Measurements from ENCODE around the gene PQBP1.

PQBP1 gene

GRCh38 chrX:48905090-48905790, 7.5 kb downstream of the PQBP1 start:
- POLR2A ChIA-PET = interaction anchor here (0.9 kb wide), 1 partner anchor 8 kb away, joined by 4 read pairs; the partner anchor contains the start of genes PQBP1 and TIMM17B
- Histone ChIP-seq H3K36me3 (ENCODE audit: control insufficient read depth in 4 of 4, insufficient read depth in 4 of 4, low read length in 3 of 4) (peaks cover 0 to 46% (median 19%) of the 10 kb centered on the region in 4 experiments), H3K4me3 (ENCODE audit: control insufficient read depth in 1 of 7, extremely low read depth in 1 of 7, insufficient read depth in 4 of 7, low read depth in 2 of 7, low read length in 6 of 7) (no peak overlapping the region), H3K27ac (ENCODE audit: insufficient read depth in 1 of 2, low read depth in 1 of 2, low read length in 2 of 2, poor library complexity in 1 of 2, severe bottlenecking in 2 of 2) (no peak overlapping the region), H3K9me3 (ENCODE audit: control extremely low read depth in 1 of 5, control insufficient read depth in 4 of 5, insufficient read depth in 2 of 5, low read depth in 1 of 5, low read length in 4 of 5) (no peaks in the 10 kb centered on the region), H3K27me3 (replicated peaks in 2 of 5; ENCODE audit: control insufficient read depth in 4 of 5, insufficient read depth in 5 of 5, low read length in 4 of 5) (no peaks in the 10 kb centered on the region), H3K4me1 (ENCODE audit: control extremely low read depth in 1 of 4, control insufficient read depth in 4 of 4, insufficient read depth in 4 of 4, low read length in 3 of 4) (peaks cover 0 to 3% (median under 1%) of the 10 kb centered on the region in 4 experiments)
- WGBS (ENCODE audit: insufficient coverage) = 90% methylated on average over 20 of the region's 20 CpGs
- no peak for DNase-seq
- CTCF ChIA-PET = no interaction called here

GRCh38 chrX:48908600-48908999, 10.9 kb downstream of the PQBP1 start:
- WGBS (ENCODE audit: insufficient coverage) = no CpG with 5 or more reads among the region's 1 CpG
- peaks cover 0 to 3% (median 0%) of the 10 kb centered on the region in 5 experiments for H3K27me3 ChIP-seq (replicated peaks in 2 of 5; ENCODE audit: control insufficient read depth in 4 of 5, insufficient read depth in 5 of 5, low read length in 4 of 5)
- H3K36me3 ChIP-seq (ENCODE audit: control insufficient read depth in 4 of 4, insufficient read depth in 4 of 4, low read length in 3 of 4) = peaks cover 0 to 30% (median 7%) of the 10 kb centered on the region in 4 experiments
- ChIA-PET CTCF (interaction anchor here (0.6 to 0.8 kb wide), 2 partner anchors 10 to 64 kb away, joined by 3 read pairs; no protein-coding TSS in a partner anchor), POLR2A (no interaction called here)
- no peaks in the 10 kb centered on the region for H3K9me3 ChIP-seq (ENCODE audit: control extremely low read depth in 1 of 5, control insufficient read depth in 4 of 5, insufficient read depth in 2 of 5, low read depth in 1 of 5, low read length in 4 of 5)
- no peak overlapping the region for H3K4me3 ChIP-seq (ENCODE audit: control insufficient read depth in 1 of 7, extremely low read depth in 1 of 7, insufficient read depth in 4 of 7, low read depth in 2 of 7, low read length in 6 of 7)
- H3K4me1 ChIP-seq (ENCODE audit: control extremely low read depth in 1 of 4, control insufficient read depth in 4 of 4, insufficient read depth in 4 of 4, low read length in 3 of 4) = peaks cover 6 to 17% (median 7%) of the 10 kb centered on the region in 4 experiments
- no peak overlapping the region for H3K27ac ChIP-seq (ENCODE audit: insufficient read depth in 1 of 2, low read depth in 1 of 2, low read length in 2 of 2, poor library complexity in 1 of 2, severe bottlenecking in 2 of 2)
- DNase-seq = no peak

DNA sequence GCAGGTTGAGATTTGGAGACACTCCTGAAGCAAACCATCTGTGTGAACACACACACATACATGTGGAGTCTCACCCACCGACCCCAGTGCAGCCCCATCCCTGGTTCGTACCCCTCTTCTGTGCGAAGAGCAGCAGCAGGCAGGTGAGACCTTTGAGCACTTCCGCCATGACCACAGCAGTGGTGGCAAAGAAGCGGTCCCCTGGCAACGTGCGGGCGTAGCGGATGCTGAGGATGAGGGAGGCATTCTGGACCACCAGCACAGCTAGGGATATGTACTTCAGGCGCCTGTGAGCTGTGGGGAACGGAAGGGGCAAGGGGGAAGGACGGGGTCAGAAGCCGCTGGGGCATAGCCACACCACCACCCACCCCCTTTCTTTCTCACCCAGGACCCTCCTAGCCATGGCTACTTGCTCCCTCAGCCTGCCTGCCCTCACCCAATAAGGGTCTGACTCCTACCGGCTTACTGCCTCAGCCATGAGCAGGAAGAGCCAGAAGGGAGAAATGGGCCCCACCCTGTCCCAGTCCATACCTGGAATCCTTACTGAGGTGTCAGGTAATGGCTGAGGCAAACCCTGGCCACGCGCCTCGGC, 12.1 kb downstream of the PQBP1 start:
- POLR2A ChIA-PET = no interaction called here

DNA sequence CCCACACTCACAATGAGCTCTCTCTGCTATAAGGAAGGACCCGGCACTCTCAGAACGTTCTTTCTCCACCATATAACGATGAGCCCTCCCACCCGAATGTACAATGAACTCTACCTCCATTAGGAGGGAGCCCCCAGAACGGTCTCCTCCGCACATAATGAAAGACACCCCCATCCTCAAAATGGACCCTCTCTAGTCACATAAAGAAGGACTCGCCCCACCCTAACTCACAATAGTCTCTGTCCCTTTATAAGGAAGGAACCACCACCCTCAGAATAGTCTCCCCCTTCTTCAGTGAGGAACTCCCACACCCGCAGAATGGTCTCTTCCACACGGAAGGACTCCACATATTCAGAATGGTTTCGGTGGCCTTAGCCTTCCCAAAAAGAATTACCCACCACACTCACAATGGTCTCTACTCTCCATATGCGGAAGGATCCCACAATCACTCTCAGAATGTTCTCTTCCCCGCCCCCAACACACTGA, 13.2 kb downstream of the PQBP1 start:
- H3K27me3 ChIP-seq (replicated peaks in 2 of 5; ENCODE audit: control insufficient read depth in 4 of 5, insufficient read depth in 5 of 5, low read length in 4 of 5) = peaks cover 0 to 3% (median 0%) of the 10 kb centered on the region in 5 experiments
- peaks cover 6 to 38% (median 15%) of the 10 kb centered on the region in 4 experiments for H3K36me3 ChIP-seq (ENCODE audit: control insufficient read depth in 4 of 4, insufficient read depth in 4 of 4, low read length in 3 of 4)
- CTCF ChIA-PET = interaction anchor here (1.3 to 1.7 kb wide), 2 partner anchors 19 to 26 kb away, joined by 4 to 7 read pairs; no protein-coding TSS in a partner anchor
- DNase-seq = peak in 1 of 3 donors; percentile 65
- H3K9me3 ChIP-seq (ENCODE audit: control extremely low read depth in 1 of 5, control insufficient read depth in 4 of 5, insufficient read depth in 2 of 5, low read depth in 1 of 5, low read length in 4 of 5) = no peaks in the 10 kb centered on the region
- POLR2A ChIA-PET = interaction anchor here (0.6 to 1.9 kb wide), 3 partner anchors 13 to 27 kb away, joined by 3 to 12 read pairs (median 12); partner anchors contain the start of genes PQBP1 and TIMM17B
- WGBS (ENCODE audit: insufficient coverage) = 20% methylated on average over 11 of the region's 12 CpGs
- peak overlapping the region; percentile 83 to 91 for H3K27ac ChIP-seq (ENCODE audit: insufficient read depth in 1 of 2, low read depth in 1 of 2, low read length in 2 of 2, poor library complexity in 1 of 2, severe bottlenecking in 2 of 2)
- peak overlapping the region; percentile 58 to 93 (median 76) for H3K4me3 ChIP-seq (ENCODE audit: control insufficient read depth in 1 of 7, extremely low read depth in 1 of 7, insufficient read depth in 4 of 7, low read depth in 2 of 7, low read length in 6 of 7)
- peaks cover 6 to 33% (median 14%) of the 10 kb centered on the region in 4 experiments for H3K4me1 ChIP-seq (ENCODE audit: control extremely low read depth in 1 of 4, control insufficient read depth in 4 of 4, insufficient read depth in 4 of 4, low read length in 3 of 4)

More for the DNA sequence above, 12.1 kb downstream of the PQBP1 start:
- H3K27ac ChIP-seq (ENCODE audit: insufficient read depth in 1 of 2, low read depth in 1 of 2, low read length in 2 of 2, poor library complexity in 1 of 2, severe bottlenecking in 2 of 2) = no peak overlapping the region
- 91% methylated on average over 11 of the region's 17 CpGs for WGBS (ENCODE audit: insufficient coverage)
- H3K4me3 ChIP-seq (ENCODE audit: control insufficient read depth in 1 of 7, extremely low read depth in 1 of 7, insufficient read depth in 4 of 7, low read depth in 2 of 7, low read length in 6 of 7) = no peak overlapping the region
- CTCF ChIA-PET = interaction anchor here (0.6 to 0.8 kb wide), 2 partner anchors 44 to 63 kb away, joined by 3 read pairs; no protein-coding TSS in a partner anchor
- no peak for DNase-seq
- H3K4me1 ChIP-seq (ENCODE audit: control extremely low read depth in 1 of 4, control insufficient read depth in 4 of 4, insufficient read depth in 4 of 4, low read length in 3 of 4) = peaks cover 6 to 21% (median 8%) of the 10 kb centered on the region in 4 experiments
- H3K27me3 ChIP-seq (replicated peaks in 2 of 5; ENCODE audit: control insufficient read depth in 4 of 5, insufficient read depth in 5 of 5, low read length in 4 of 5) = peaks cover 0 to 3% (median 0%) of the 10 kb centered on the region in 5 experiments
- no peaks in the 10 kb centered on the region for H3K9me3 ChIP-seq (ENCODE audit: control extremely low read depth in 1 of 5, control insufficient read depth in 4 of 5, insufficient read depth in 2 of 5, low read depth in 1 of 5, low read length in 4 of 5)
- H3K36me3 ChIP-seq (ENCODE audit: control insufficient read depth in 4 of 4, insufficient read depth in 4 of 4, low read length in 3 of 4) = peaks cover 2 to 33% (median 13%) of the 10 kb centered on the region in 4 experiments

GRCh38 chrX:48911412-48912182, 13.9 kb downstream of the PQBP1 start, which contains the start of gene SLC35A2:
Gene SLC35A2, minus strand, starts transcription at chrX:48911646. Its CDS starts 10 bp downstream, at chrX:48911636.
- H3K27me3 ChIP-seq (replicated peaks in 2 of 5; ENCODE audit: control insufficient read depth in 4 of 5, insufficient read depth in 5 of 5, low read length in 4 of 5) = peaks cover 0 to 3% (median 0%) of the 10 kb centered on the region in 5 experiments
- DNase-seq = peak; percentile 78 to 91 (median 88)
- peaks cover 6 to 33% (median 13%) of the 10 kb centered on the region in 4 experiments for H3K36me3 ChIP-seq (ENCODE audit: control insufficient read depth in 4 of 4, insufficient read depth in 4 of 4, low read length in 3 of 4)
- no peaks in the 10 kb centered on the region for H3K9me3 ChIP-seq (ENCODE audit: control extremely low read depth in 1 of 5, control insufficient read depth in 4 of 5, insufficient read depth in 2 of 5, low read depth in 1 of 5, low read length in 4 of 5)
- POLR2A ChIA-PET = interaction anchor here (0.6 to 1.9 kb wide), 5 partner anchors 10 to 47 kb away, joined by 3 to 12 read pairs (median 4); partner anchors contain the start of genes PQBP1 and TIMM17B
- CTCF ChIA-PET = interaction anchor here (0.8 to 1.7 kb wide), 3 partner anchors 20 to 32 kb away, joined by 3 to 7 read pairs (median 4); no protein-coding TSS in a partner anchor
- WGBS (ENCODE audit: insufficient coverage) = 27% methylated on average over 60 of the region's 60 CpGs
- peak within 1 kb of the TSS; percentile 58 to 93 (median 76) for H3K4me3 ChIP-seq (ENCODE audit: control insufficient read depth in 1 of 7, extremely low read depth in 1 of 7, insufficient read depth in 4 of 7, low read depth in 2 of 7, low read length in 6 of 7)
- H3K27ac ChIP-seq (ENCODE audit: insufficient read depth in 1 of 2, low read depth in 1 of 2, low read length in 2 of 2, poor library complexity in 1 of 2, severe bottlenecking in 2 of 2) = peak within 1 kb of the TSS; percentile 83 to 91
- H3K4me1 ChIP-seq (ENCODE audit: control extremely low read depth in 1 of 4, control insufficient read depth in 4 of 4, insufficient read depth in 4 of 4, low read length in 3 of 4) = peaks cover 7 to 37% (median 17%) of the 10 kb centered on the region in 4 experiments

DNA sequence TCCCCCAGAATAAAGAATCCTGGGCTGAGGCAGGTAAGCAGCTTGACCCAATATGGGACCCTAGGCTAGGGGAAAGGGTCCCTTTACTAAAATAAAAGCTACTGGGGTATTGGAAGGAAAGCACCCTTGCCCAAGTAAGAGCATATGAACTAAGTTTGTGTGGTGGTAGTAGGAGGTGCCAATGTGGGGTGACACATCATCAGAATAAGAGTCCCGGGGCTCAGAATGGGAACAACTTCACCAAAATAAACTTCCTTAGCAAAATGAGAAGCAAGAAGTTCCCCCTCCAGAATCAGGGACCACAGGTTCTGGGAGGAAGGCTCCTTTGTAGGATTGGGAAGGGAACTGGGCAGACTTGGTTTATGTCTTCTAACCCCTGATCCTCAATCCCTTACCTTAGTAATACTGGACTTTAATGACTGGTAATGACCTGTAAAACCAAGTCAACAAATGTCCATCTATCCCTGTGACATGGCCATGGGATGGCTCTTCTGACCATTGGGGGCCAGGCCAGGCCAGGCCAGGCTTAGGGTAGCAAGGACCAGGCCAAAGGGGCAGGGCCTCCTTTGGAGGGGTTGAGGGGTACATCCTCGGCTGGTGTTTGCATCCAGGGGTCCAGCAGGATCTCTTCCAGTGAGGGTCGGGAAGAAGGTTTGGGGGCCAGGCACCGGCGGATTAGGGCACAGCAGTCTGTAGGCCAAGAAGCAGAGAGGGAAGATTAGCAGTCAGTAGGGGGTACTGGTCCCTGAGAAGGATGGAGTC, 16.1 kb downstream of the PQBP1 start:
- Histone ChIP-seq H3K36me3 (ENCODE audit: control insufficient read depth in 4 of 4, insufficient read depth in 4 of 4, low read length in 3 of 4) (peaks cover 6 to 33% (median 13%) of the 10 kb centered on the region in 4 experiments), H3K4me3 (ENCODE audit: control insufficient read depth in 1 of 7, extremely low read depth in 1 of 7, insufficient read depth in 4 of 7, low read depth in 2 of 7, low read length in 6 of 7) (no peak overlapping the region), H3K27ac (ENCODE audit: insufficient read depth in 1 of 2, low read depth in 1 of 2, low read length in 2 of 2, poor library complexity in 1 of 2, severe bottlenecking in 2 of 2) (no peak overlapping the region), H3K27me3 (replicated peaks in 2 of 5; ENCODE audit: control insufficient read depth in 4 of 5, insufficient read depth in 5 of 5, low read length in 4 of 5) (peaks cover 0 to 3% (median 0%) of the 10 kb centered on the region in 5 experiments), H3K4me1 (ENCODE audit: control extremely low read depth in 1 of 4, control insufficient read depth in 4 of 4, insufficient read depth in 4 of 4, low read length in 3 of 4) (peaks cover 7 to 47% (median 22%) of the 10 kb centered on the region in 4 experiments), H3K9me3 (ENCODE audit: control extremely low read depth in 1 of 5, control insufficient read depth in 4 of 5, insufficient read depth in 2 of 5, low read depth in 1 of 5, low read length in 4 of 5) (no peaks in the 10 kb centered on the region)
- WGBS (ENCODE audit: insufficient coverage) = 100% methylated on average over 4 of the region's 5 CpGs
- DNase-seq = no peak
- ChIA-PET CTCF (no interaction called here), POLR2A (no interaction called here)
